Breast epithelium (tissue), 4 donors: ENCODE results near the gene BRD3. TPM values are rescaled to one million over a fixed set of nuclear protein-coding genes. Genes with fewer than 3 reads are reported as not detected.
A peak's percentile ranks its signal among the peaks of the same experiment; 100 is the strongest.
"Not testable (repeated sequence)": the region's sequence is repeated elsewhere in the genome, so short reads cannot be mapped to it uniquely, and the experiment has no call there.

Experiments used
- DNase-seq, 2 donors: peaks; one replicate each; pipeline ENCODE4 v3.0.0-alpha.2; 2019; ENCODE audit warnings: low spot score in 2 of 2
- H3K27ac ChIP-seq, 2 donors: fragments of 200-600 bp; sonication (generic) in 1 of 2; one replicate each; pipeline ENCODE4 v1.5.1; 2016 to 2019; ENCODE audit warnings: mild to moderate bottlenecking in 1 of 2
- H3K27me3 ChIP-seq, 2 donors: fragments of 200-600 bp; sonication (generic) in 1 of 2; one replicate each; pipeline versions ENCODE4 v1.5.1 to v1.6.0; 2017 to 2019; ENCODE audit warnings: control low read depth in 1 of 2, mild to moderate bottlenecking in 1 of 2
- H3K36me3 ChIP-seq: fragments of 200-600 bp; one replicate; pipeline ENCODE4 v1.5.1; 2019
- H3K4me1 ChIP-seq, 2 donors: fragments of 200-600 bp; sonication (generic); one replicate each; pipeline ENCODE4 v1.5.1; 2016 to 2019; ENCODE audit warnings: control low read depth in 1 of 2
- H3K4me3 ChIP-seq, 3 donors: fragments of 200-600 bp; sonication (generic); 1 replicate in 2 of 3; 2 replicates in 1 of 3; pipeline ENCODE4 v1.5.1; 2016 to 2019; ENCODE audit warnings: mild to moderate bottlenecking in 3 of 3, moderate library complexity in 2 of 3
- H3K9me3 ChIP-seq, 2 donors: fragments of 200-600 bp; sonication (generic) in 1 of 2; one replicate each; pipeline ENCODE4 v1.5.1; 2016 to 2019; ENCODE audit warnings: control low read depth in 1 of 2
- CTCF ChIP-seq, 3 donors: fragments of 450-650 bp; IDR thresholded peaks; one replicate each; pipeline ENCODE4 v1.5.1; 2016 to 2017; ENCODE audit warnings: antibody characterized with exemption in 3 of 3, mild to moderate bottlenecking in 3 of 3, moderate library complexity in 3 of 3
- POLR2A ChIP-seq: fragments of 450-650 bp; IDR thresholded peaks from one replicate; pipeline ENCODE4 v1.6.1; 2016; ENCODE audit warnings: antibody characterized with exemption, mild to moderate bottlenecking, moderate library complexity
- POLR2AphosphoS5 ChIP-seq, 3 donors: sonication (generic); formaldehyde crosslinking; IDR thresholded peaks; one replicate each; pipeline ENCODE4 v1.6.1; 2017; ENCODE audit warnings: antibody characterized with exemption in 3 of 3
- intact Hi-C: fragments of 100-400 bp; cut with DNase I; formaldehyde crosslinking; loops from one replicate; pipeline ENCODE4 v1.15.1; 2023; ENCODE audit warnings: low total_unique reads
- total RNA-seq, 3 donors: library from RNA; depleted of rRNA; stranded (reverse); fragments of >200 nt; gene quantifications; one replicate each; pipeline ENCODE4 v1.1.0, GENCODE V29; 2016

The BRD3 gene
- total RNA-seq: 10 to 100 TPM; 21.6 to 26.2 (median 24.6) TPM

- intact Hi-C loops: loop anchor here (2.0 kb wide), 1 partner anchor 65 kb away; no protein-coding TSS in a partner anchor
These were observed at the start of gene BRD3 for GRCh38 chr9:134067904-134068743. TSS of gene BRD3 (minus strand) at chr9:134068026. CDS start at chr9:134053477, 14,549 bp downstream.

GRCh38 chr9:134112561-134112960 is 44.7 kb upstream of the BRD3 start:
- TF ChIP-seq POLR2AphosphoS5 (IDR thresholded peaks at IDR 0.05) (no peak), CTCF (IDR thresholded peaks at IDR 0.05) (no peak), POLR2A (no peak)

More at GRCh38 chr9:134067904-134068743, at the start of gene BRD3:
- Histone ChIP-seq H3K36me3 (no peaks in the 10 kb centered on the region), H3K9me3 (no peaks in the 10 kb centered on the region), H3K4me3 (peak within 1 kb of the TSS; percentile 77 to 99 (median 86)), H3K27me3 (no peaks in the 10 kb centered on the region), H3K4me1 (peaks cover 4 to 12% of the 10 kb centered on the region in 2 donors), H3K27ac (peak within 1 kb of the TSS; percentile 94 to 99)
- TF ChIP-seq POLR2A (no peak), POLR2AphosphoS5 (IDR thresholded peaks at IDR 0.05) (peak in 1 of 3 donors; percentile 27)
- peak; percentile 76 to 81 for DNase-seq

GRCh38 chr9:134111064-134111463 is 43.2 kb upstream of the BRD3 start:
- Histone ChIP-seq H3K9me3 (no peaks in the 10 kb centered on the region), H3K4me1 (no peaks in the 10 kb centered on the region), H3K36me3 (no peaks in the 10 kb centered on the region), H3K27ac (no peak overlapping the region), H3K27me3 (no peaks in the 10 kb centered on the region), H3K4me3 (no peak overlapping the region)
- no peak for DNase-seq
- no peak for TF ChIP-seq POLR2AphosphoS5 (IDR thresholded peaks at IDR 0.05)
- TF ChIP-seq POLR2A: no peak
- TF ChIP-seq CTCF (IDR thresholded peaks at IDR 0.05): no peak
- intact Hi-C loops: no loop called here

More at GRCh38 chr9:134112561-134112960, 44.7 kb upstream of the BRD3 start:
- no peaks in the 10 kb centered on the region for H3K36me3 ChIP-seq
- H3K4me1 ChIP-seq: no peaks in the 10 kb centered on the region
- intact Hi-C loops: no loop called here
- H3K27me3 ChIP-seq: no peaks in the 10 kb centered on the region
- H3K27ac ChIP-seq: no peak overlapping the region
- no peak for DNase-seq
- no peak overlapping the region for H3K4me3 ChIP-seq
- no peaks in the 10 kb centered on the region for H3K9me3 ChIP-seq

GRCh38 chr9:134103391-134103998 is 35.7 kb upstream of the BRD3 start:
- H3K4me1 ChIP-seq: no peaks in the 10 kb centered on the region
- no peak for DNase-seq
- no peaks in the 10 kb centered on the region for H3K9me3 ChIP-seq
- intact Hi-C loops: no loop called here
- no peaks in the 10 kb centered on the region for H3K36me3 ChIP-seq
- no peaks in the 10 kb centered on the region for H3K27me3 ChIP-seq
- TF ChIP-seq CTCF (IDR thresholded peaks at IDR 0.05) (no peak), POLR2A (no peak), POLR2AphosphoS5 (IDR thresholded peaks at IDR 0.05) (no peak)
- no peak overlapping the region for H3K27ac ChIP-seq
- H3K4me3 ChIP-seq: no peak overlapping the region

- no peak overlapping the region for H3K4me3 ChIP-seq
- no peak overlapping the region for H3K27ac ChIP-seq
- intact Hi-C loops: no loop called here
- no peaks in the 10 kb centered on the region for H3K9me3 ChIP-seq
- DNase-seq: no peak
- H3K27me3 ChIP-seq: no peaks in the 10 kb centered on the region
- no peaks in the 10 kb centered on the region for H3K4me1 ChIP-seq
- no peak for TF ChIP-seq CTCF (IDR thresholded peaks at IDR 0.05)
- no peak for TF ChIP-seq POLR2AphosphoS5 (IDR thresholded peaks at IDR 0.05)
- no peak for TF ChIP-seq POLR2A
- no peaks in the 10 kb centered on the region for H3K36me3 ChIP-seq
These were observed 33.9 kb upstream of the BRD3 start for GRCh38 chr9:134101623-134102149.

- H3K27ac ChIP-seq, H3K27me3 ChIP-seq, H3K4me3 ChIP-seq, H3K36me3 ChIP-seq, DNase-seq, H3K9me3 ChIP-seq, intact Hi-C loops, H3K4me1 ChIP-seq: not testable (repeated sequence)
These were observed 33.3 kb upstream of the BRD3 start for GRCh38 chr9:134101133-134101532.
